ENCODE results near the gene P2RX6. TPM values are rescaled to one million over a fixed set of nuclear protein-coding genes. Genes with fewer than 3 reads are reported as not detected.

Gene P2RX6
- polyA plus RNA-seq, 1 donor (not counting 4 experiments of a cell fraction or from before 2014, with no cell fraction given), result 0.87 TPM

- Histone ChIP-seq H3K4me3 (ENCODE audit: control insufficient read depth in 2 of 3, extremely low read depth in 1 of 3, insufficient read depth in 2 of 3, low read depth in 1 of 3, low read length in 3 of 3) (peak overlapping the region; percentile 52 to 67 (median 61)), H3K4me2 (ENCODE audit: control insufficient read depth, extremely low read depth, insufficient read depth, low read depth, low read length) (peak overlapping the region; percentile 91), H3K27me3 (ENCODE audit: control insufficient read depth, extremely low read depth, insufficient read depth, low read length) (no peaks in the 10 kb centered on the region), H3K9me1 (ENCODE audit: control insufficient read depth, extremely low read depth, insufficient read depth, low read length) (no peaks in the 10 kb centered on the region), H3K4me1 (ENCODE audit: control insufficient read depth, extremely low read depth, insufficient read depth, low read length) (peaks cover 23% of the 10 kb centered on the region), H3K9ac (ENCODE audit: control insufficient read depth, extremely low read depth, insufficient read depth, low read length) (peak overlapping the region; percentile 61), H3K36me3 (ENCODE audit: control insufficient read depth in 2 of 2, extremely low read depth in 1 of 2, insufficient read depth in 2 of 2, low read length in 2 of 2) (no peaks in the 10 kb centered on the region), H3K79me2 (ENCODE audit: control insufficient read depth, insufficient read depth, low read length) (no peaks in the 10 kb centered on the region), H3K9me3 (ENCODE audit: control insufficient read depth, low read depth, low read length) (no peaks in the 10 kb centered on the region), H2AFZ (ENCODE audit: control insufficient read depth, low read length) (peak overlapping the region; percentile 83), H4K20me1 (ENCODE audit: control insufficient read depth, extremely low read depth, insufficient read depth, low read length) (no peaks in the 10 kb centered on the region), H3K27ac (ENCODE audit: control insufficient read depth, insufficient read depth, low read length) (peak overlapping the region; percentile 49)
- DNase-seq (ENCODE audit: low read depth, low spot score) (no peak), FAIRE-seq (peak; percentile 13)
- dilution Hi-C loops (cut with MboI; ENCODE audit: extremely low pct_ligation_motif_present, low sequenced_read_pairs), result no loop called here
- no peak for TF ChIP-seq EZH2 (IDR thresholded peaks at IDR 0.05; ENCODE audit: low read length)
- no peak for TF ChIP-seq CTCF (optimal IDR thresholded peaks at IDR 0.05 in 1 of 3, IDR thresholded peaks at IDR 0.05 in 1 of 3, conservative IDR thresholded peaks at IDR 0.05 in 1 of 3; ENCODE audit: extremely low read depth in 1 of 3, insufficient read depth in 2 of 3, low read length in 3 of 3)
Measured at GRCh38 chr22:21014202-21014725, 701 bp upstream of the P2RX6 start.

GRCh38 chr22:21015466-21016006, 571 bp downstream of the P2RX6 start:
- Histone ChIP-seq H3K9me1 (ENCODE audit: control insufficient read depth, extremely low read depth, insufficient read depth, low read length) (no peaks in the 10 kb centered on the region), H3K36me3 (ENCODE audit: control insufficient read depth in 2 of 2, extremely low read depth in 1 of 2, insufficient read depth in 2 of 2, low read length in 2 of 2) (no peaks in the 10 kb centered on the region), H3K79me2 (ENCODE audit: control insufficient read depth, insufficient read depth, low read length) (no peaks in the 10 kb centered on the region), H3K27me3 (ENCODE audit: control insufficient read depth, extremely low read depth, insufficient read depth, low read length) (no peaks in the 10 kb centered on the region), H3K4me2 (ENCODE audit: control insufficient read depth, extremely low read depth, insufficient read depth, low read depth, low read length) (no peak overlapping the region), H3K9me3 (ENCODE audit: control insufficient read depth, low read depth, low read length) (no peaks in the 10 kb centered on the region), H3K4me3 (ENCODE audit: control insufficient read depth in 2 of 3, extremely low read depth in 1 of 3, insufficient read depth in 2 of 3, low read depth in 1 of 3, low read length in 3 of 3) (no peak overlapping the region), H3K4me1 (ENCODE audit: control insufficient read depth, extremely low read depth, insufficient read depth, low read length) (peaks cover 23% of the 10 kb centered on the region), H3K9ac (ENCODE audit: control insufficient read depth, extremely low read depth, insufficient read depth, low read length) (no peak overlapping the region), H4K20me1 (ENCODE audit: control insufficient read depth, extremely low read depth, insufficient read depth, low read length) (no peaks in the 10 kb centered on the region), H3K27ac (ENCODE audit: control insufficient read depth, insufficient read depth, low read length) (no peak overlapping the region), H2AFZ (ENCODE audit: control insufficient read depth, low read length) (no peak overlapping the region)
- FAIRE-seq, result no peak
- no peak for DNase-seq (ENCODE audit: low read depth, low spot score)
- dilution Hi-C loops (cut with MboI; ENCODE audit: extremely low pct_ligation_motif_present, low sequenced_read_pairs), result no loop called here
- no peak for TF ChIP-seq CTCF (optimal IDR thresholded peaks at IDR 0.05 in 1 of 3, IDR thresholded peaks at IDR 0.05 in 1 of 3, conservative IDR thresholded peaks at IDR 0.05 in 1 of 3; ENCODE audit: extremely low read depth in 1 of 3, insufficient read depth in 2 of 3, low read length in 3 of 3)
- TF ChIP-seq EZH2 (IDR thresholded peaks at IDR 0.05; ENCODE audit: low read length), result no peak
